HepG2 (cell line): ENCODE results near the gene MINDY1. TPM values are rescaled to one million over a fixed set of nuclear protein-coding genes. Genes with fewer than 3 reads are reported as not detected.
A peak's percentile ranks its signal among the peaks of the same experiment; 100 is the strongest.

Source experiments
- CBX2 ChIP-seq, 2 experiments: fragments of 200-600 bp in 1 of 2; sonication (generic); formaldehyde crosslinking in 1 of 2; IDR thresholded peaks; 2 replicates each; pipeline versions ENCODE4 v1.7.0 to v1.8.1; 2018 to 2022; ENCODE audit warnings: low read depth in 2 of 2, low read length in 1 of 2, mild to moderate bottlenecking in 1 of 2, missing genetic modification reagents in 1 of 2
- CREM ChIP-seq, 2 experiments: sonication (generic) in 1 of 2; formaldehyde crosslinking in 1 of 2; IDR thresholded peaks; 2 replicates each; pipeline versions ENCODE4 v1.4.0 to v1.6.1; 2016 to 2020; ENCODE audit warnings: antibody characterized with exemption in 1 of 2, mild to moderate bottlenecking in 1 of 2, missing genetic modification reagents in 1 of 2
- ELK4 ChIP-seq: sonication (generic); formaldehyde crosslinking; IDR thresholded peaks from 2 replicates; pipeline ENCODE4 v1.9.0; 2021; ENCODE audit warnings: missing genetic modification reagents, borderline replicate concordance
- FOXK1 ChIP-seq: sonication (generic); formaldehyde crosslinking; IDR thresholded peaks from 2 replicates; pipeline ENCODE4 v1.4.0; 2020; ENCODE audit warnings: low read depth, missing genetic modification reagents, borderline replicate concordance
- FOXK2 ChIP-seq: fragments of 450-650 bp; IDR thresholded peaks from 2 replicates; pipeline ENCODE4 v1.6.1; 2016
- HOMEZ ChIP-seq: IDR thresholded peaks from 2 replicates; pipeline ENCODE4 v1.6.1; 2016; ENCODE audit warnings: low read depth
- IRF9 ChIP-seq: sonication (generic); formaldehyde crosslinking; IDR thresholded peaks from 2 replicates; pipeline ENCODE4 v1.8.0; 2022; ENCODE audit warnings: missing genetic modification reagents, mild to moderate bottlenecking, borderline replicate concordance
- ISL2 ChIP-seq: sonication (generic); formaldehyde crosslinking; IDR thresholded peaks from 2 replicates; pipeline ENCODE4 v1.5.0; 2020; ENCODE audit warnings: missing genetic modification reagents
- KMT2B ChIP-seq: IDR thresholded peaks from 2 replicates; pipeline ENCODE4 v1.6.1; 2016; ENCODE audit warnings: missing genetic modification reagents, missing compliant biosample characterization
- MYNN ChIP-seq: sonication (generic); formaldehyde crosslinking; IDR thresholded peaks from 2 replicates; pipeline ENCODE4 v1.4.0; 2020; ENCODE audit warnings: mild to moderate bottlenecking, low read depth, missing genetic modification reagents
- NFE2L2 ChIP-seq: fragments of 150-350 bp; IDR thresholded peaks from 2 replicates; pipeline ENCODE4 v1.6.1; 2014; ENCODE audit warnings: low read length
- PAWR ChIP-seq: sonication (generic); formaldehyde crosslinking; IDR thresholded peaks from 2 replicates; pipeline ENCODE4 v1.4.0; 2020; ENCODE audit warnings: missing genetic modification reagents, mild to moderate bottlenecking, borderline replicate concordance
- RARG ChIP-seq: sonication (generic); formaldehyde crosslinking; IDR thresholded peaks from 2 replicates; pipeline ENCODE4 v1.4.0; 2020; ENCODE audit warnings: low read depth, mild to moderate bottlenecking, missing genetic modification reagents
- TERF1 ChIP-seq: sonication (generic); formaldehyde crosslinking; IDR thresholded peaks from 2 replicates; pipeline ENCODE4 v1.8.0; 2022; ENCODE audit warnings: mild to moderate bottlenecking, missing genetic modification reagents, moderate library complexity
- TOE1 ChIP-seq: sonication (generic); formaldehyde crosslinking; IDR thresholded peaks from 2 replicates; pipeline ENCODE4 v1.4.0; 2020; ENCODE audit warnings: mild to moderate bottlenecking, missing genetic modification reagents
- ZBTB34 ChIP-seq: sonication (generic); formaldehyde crosslinking; IDR thresholded peaks from 2 replicates; pipeline ENCODE4 v1.8.0; 2022; ENCODE audit warnings: mild to moderate bottlenecking, missing genetic modification reagents
- ZMAT3 ChIP-seq: sonication (generic); formaldehyde crosslinking; conservative IDR thresholded peaks from 2 replicates; pipeline ENCODE4 v1.7.0; 2021; ENCODE audit warnings: missing genetic modification reagents
- ZNF136 ChIP-seq: sonication (generic); formaldehyde crosslinking; IDR thresholded peaks from 2 replicates; pipeline ENCODE4 v1.8.1; 2022; ENCODE audit warnings: low read depth, mild to moderate bottlenecking, moderate library complexity, missing genetic modification reagents
- ZNF17 ChIP-seq: sonication (generic); formaldehyde crosslinking; IDR thresholded peaks from 2 replicates; pipeline ENCODE4 v1.5.0; 2020; ENCODE audit warnings: mild to moderate bottlenecking, missing genetic modification reagents
- ZNF33A ChIP-seq: sonication (generic); formaldehyde crosslinking; IDR thresholded peaks from 2 replicates; pipeline ENCODE4 v1.5.1; 2020; ENCODE audit warnings: missing genetic modification reagents, mild to moderate bottlenecking, moderate library complexity, borderline replicate concordance
- ZNF546 ChIP-seq: sonication (generic); formaldehyde crosslinking; conservative IDR thresholded peaks from 2 replicates; pipeline ENCODE4 v1.8.1; 2023; ENCODE audit warnings: mild to moderate bottlenecking, missing genetic modification reagents
- ZNF563 ChIP-seq: sonication (generic); formaldehyde crosslinking; IDR thresholded peaks from 2 replicates; pipeline ENCODE4 v1.8.0; 2022; ENCODE audit warnings: mild to moderate bottlenecking, moderate library complexity, missing genetic modification reagents
- polyA plus RNA-seq, 8 experiments: library from polyadenylated mRNA; depleted of rRNA in 3 of 8; stranded (reverse) in 7 of 8; unstranded in 1 of 8; fragments of >200 nt; fragmentation: Illumina TruSeq in 4 of 8; extraction: Trizol in 4 of 8; gene quantifications; 2 replicates each; pipeline versions ENCODE4 v1.2.1 to v1.2.3, GENCODE V29; 2011 to 2016; ENCODE audit warnings: low read depth in 4 of 8, missing spikeins in 1 of 8, mixed read lengths in 1 of 8; ENCODE audit not compliant: insufficient read depth in 1 of 8
- total RNA-seq, 5 experiments: library from RNA; depleted of rRNA; stranded (reverse); fragments of >200 nt; fragmentation: Illumina TruSeq; extraction: Trizol; gene quantifications; 2 replicates each; pipeline ENCODE4 v1.2.3, GENCODE V29; 2016; ENCODE audit warnings: low read depth in 1 of 5

Gene MINDY1
- total and polyA plus RNA-seq, 2 of the 13 experiments (the other 11 are each of a cell fraction or from before 2014, with no cell fraction given), result 11.1 to 15.0 TPM

- TF ChIP-seq IRF9 (CRISPR knock-in tag), result no peak
- TF ChIP-seq FOXK1 (CRISPR knock-in tag), result no peak
- TF ChIP-seq RARG (CRISPR knock-in tag), result no peak
- no peak for TF ChIP-seq ZNF17 (CRISPR knock-in tag)
- no peak for TF ChIP-seq MYNN (CRISPR knock-in tag)
- no peak for TF ChIP-seq CREM (IDR thresholded peaks at IDR 0.05)
- no peak for TF ChIP-seq CREM (CRISPR knock-in tag; IDR thresholded peaks at IDR 0.05)
- TF ChIP-seq HOMEZ (CRISPR knock-in tag), result 0 out of 2 replicates have a peak, but pooled peaks have one; percentile 46
- no peak for TF ChIP-seq ELK4 (CRISPR knock-in tag)
- no peak for TF ChIP-seq TERF1 (CRISPR knock-in tag)
- TF ChIP-seq ISL2 (CRISPR knock-in tag), result no peak
- no peak for TF ChIP-seq FOXK2
- TF ChIP-seq ZNF563 (CRISPR knock-in tag), result no peak
- TF ChIP-seq ZMAT3 (CRISPR knock-in tag), result no peak; the same call in 1 of the 2 replicates
- TF ChIP-seq ZNF546, result 0 out of 2 replicates have a peak, but pooled peaks have one; percentile 17
- no peak for TF ChIP-seq ZNF33A
- TF ChIP-seq TOE1 (CRISPR knock-in tag), result no peak
- TF ChIP-seq KMT2B (CRISPR knock-in tag), result peak; percentile 48; the same call in 1 of the 2 replicates
- no peak for TF ChIP-seq NFE2L2
- TF ChIP-seq ZNF136 (CRISPR knock-in tag), result no peak
- no peak for TF ChIP-seq PAWR (CRISPR knock-in tag)
- no peak for TF ChIP-seq ZBTB34 (CRISPR knock-in tag)
- TF ChIP-seq CBX2 (IDR thresholded peaks at IDR 0.05; ENCODE audit: low read depth, low read length), result no peak
- TF ChIP-seq CBX2 (CRISPR knock-in tag; IDR thresholded peaks at IDR 0.05; ENCODE audit: low read depth), result no peak
Observed at GRCh38 chr1:151006327-151007052, at the start of gene MINDY1 (continued).
